ENCODE results near the gene PCNX2.

DNA sequence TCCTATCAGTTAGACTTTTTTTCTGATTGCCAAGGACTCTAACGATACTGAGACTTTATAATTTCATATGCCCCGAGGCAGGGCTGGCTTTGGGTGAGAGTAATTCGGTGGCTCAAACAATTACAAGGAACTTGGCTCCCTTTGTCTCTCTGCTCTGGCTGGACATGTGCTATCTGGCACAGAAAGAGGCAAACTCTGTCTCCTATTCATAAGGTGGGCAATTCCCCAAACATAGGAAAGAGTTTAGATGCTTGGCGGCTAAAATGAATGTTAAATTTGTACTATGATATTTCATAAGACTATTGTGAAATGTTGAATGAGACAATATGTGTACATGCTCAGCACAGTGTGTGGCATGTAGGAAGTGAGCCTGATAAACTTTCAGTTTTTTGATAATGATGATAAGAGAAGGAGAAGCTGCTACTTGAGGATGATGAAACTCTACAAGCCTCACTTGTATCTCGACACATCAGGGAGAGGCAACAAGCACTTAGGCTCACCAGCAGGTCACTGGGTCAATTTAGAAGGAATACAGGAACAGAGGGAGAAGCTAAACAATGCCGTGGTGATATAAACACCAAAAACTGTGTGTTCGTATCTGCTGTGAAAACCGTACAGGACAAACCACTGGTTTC lies 357.7 kb downstream of the PCNX2 start:
- TF ChIP-seq, protein P1, sequence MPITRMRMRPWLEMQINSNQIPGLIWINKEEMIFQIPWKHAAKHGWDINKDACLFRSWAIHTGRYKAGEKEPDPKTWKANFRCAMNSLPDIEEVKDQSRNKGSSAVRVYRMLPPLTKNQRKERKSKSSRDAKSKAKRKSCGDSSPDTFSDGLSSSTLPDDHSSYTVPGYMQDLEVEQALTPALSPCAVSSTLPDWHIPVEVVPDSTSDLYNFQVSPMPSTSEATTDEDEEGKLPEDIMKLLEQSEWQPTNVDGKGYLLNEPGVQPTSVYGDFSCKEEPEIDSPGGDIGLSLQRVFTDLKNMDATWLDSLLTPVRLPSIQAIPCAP (CRISPR knock-in tag; IDR thresholded peaks at IDR 0.05), result no peak
- TF ChIP-seq, protein P2, sequence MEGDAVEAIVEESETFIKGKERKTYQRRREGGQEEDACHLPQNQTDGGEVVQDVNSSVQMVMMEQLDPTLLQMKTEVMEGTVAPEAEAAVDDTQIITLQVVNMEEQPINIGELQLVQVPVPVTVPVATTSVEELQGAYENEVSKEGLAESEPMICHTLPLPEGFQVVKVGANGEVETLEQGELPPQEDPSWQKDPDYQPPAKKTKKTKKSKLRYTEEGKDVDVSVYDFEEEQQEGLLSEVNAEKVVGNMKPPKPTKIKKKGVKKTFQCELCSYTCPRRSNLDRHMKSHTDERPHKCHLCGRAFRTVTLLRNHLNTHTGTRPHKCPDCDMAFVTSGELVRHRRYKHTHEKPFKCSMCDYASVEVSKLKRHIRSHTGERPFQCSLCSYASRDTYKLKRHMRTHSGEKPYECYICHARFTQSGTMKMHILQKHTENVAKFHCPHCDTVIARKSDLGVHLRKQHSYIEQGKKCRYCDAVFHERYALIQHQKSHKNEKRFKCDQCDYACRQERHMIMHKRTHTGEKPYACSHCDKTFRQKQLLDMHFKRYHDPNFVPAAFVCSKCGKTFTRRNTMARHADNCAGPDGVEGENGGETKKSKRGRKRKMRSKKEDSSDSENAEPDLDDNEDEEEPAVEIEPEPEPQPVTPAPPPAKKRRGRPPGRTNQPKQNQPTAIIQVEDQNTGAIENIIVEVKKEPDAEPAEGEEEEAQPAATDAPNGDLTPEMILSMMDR (IDR thresholded peaks at IDR 0.05), result no peak
- TF ChIP-seq CBFB (CRISPR knock-in tag; IDR thresholded peaks at IDR 0.05; ENCODE audit: low read depth) (no peak), ELF4 (CRISPR knock-in tag; IDR thresholded peaks at IDR 0.05; ENCODE audit: low read depth) (no peak), ZNF232 (CRISPR knock-in tag; IDR thresholded peaks at IDR 0.05) (no peak), TP53 (CRISPR knock-in tag; IDR thresholded peaks at IDR 0.05) (no peak), ZBTB21 (CRISPR knock-in tag; IDR thresholded peaks at IDR 0.05; ENCODE audit: borderline replicate concordance) (no peak)
- TF ChIP-seq, protein P3, sequence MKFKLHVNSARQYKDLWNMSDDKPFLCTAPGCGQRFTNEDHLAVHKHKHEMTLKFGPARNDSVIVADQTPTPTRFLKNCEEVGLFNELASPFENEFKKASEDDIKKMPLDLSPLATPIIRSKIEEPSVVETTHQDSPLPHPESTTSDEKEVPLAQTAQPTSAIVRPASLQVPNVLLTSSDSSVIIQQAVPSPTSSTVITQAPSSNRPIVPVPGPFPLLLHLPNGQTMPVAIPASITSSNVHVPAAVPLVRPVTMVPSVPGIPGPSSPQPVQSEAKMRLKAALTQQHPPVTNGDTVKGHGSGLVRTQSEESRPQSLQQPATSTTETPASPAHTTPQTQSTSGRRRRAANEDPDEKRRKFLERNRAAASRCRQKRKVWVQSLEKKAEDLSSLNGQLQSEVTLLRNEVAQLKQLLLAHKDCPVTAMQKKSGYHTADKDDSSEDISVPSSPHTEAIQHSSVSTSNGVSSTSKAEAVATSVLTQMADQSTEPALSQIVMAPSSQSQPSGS (CRISPR knock-in tag; IDR thresholded peaks at IDR 0.05; ENCODE audit: borderline replicate concordance, low read depth), result no peak
- TF ChIP-seq, protein P4, sequence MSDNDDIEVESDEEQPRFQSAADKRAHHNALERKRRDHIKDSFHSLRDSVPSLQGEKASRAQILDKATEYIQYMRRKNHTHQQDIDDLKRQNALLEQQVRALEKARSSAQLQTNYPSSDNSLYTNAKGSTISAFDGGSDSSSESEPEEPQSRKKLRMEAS (CRISPR knock-in tag; IDR thresholded peaks at IDR 0.05), result no peak

Data from WTC11 (cell line).